Thoracic aorta endothelial cell (primary cell): ENCODE data around the gene ARHGEF17. TPM values are rescaled to one million over a fixed set of nuclear protein-coding genes. Genes with fewer than 3 reads are reported as not detected.

ENCODE experiments used
- total RNA-seq: library from RNA; depleted of rRNA; stranded (reverse); fragments of >200 nt; gene quantifications from 2 replicates; pipeline ENCODE4 v1.2.3, GENCODE V29; 2012

Gene ARHGEF17
- 20.2 and 26.3 TPM in 2 replicates for total RNA-seq

GRCh38 chr11:73308003-73308960 is at the start of gene ARHGEF17:
TSS of gene ARHGEF17 (plus strand) at chr11:73308276. CDS start at chr11:73308639, 363 bp downstream.

GRCh38 chr11:73271936-73272679 is 36.0 kb upstream of the ARHGEF17 start, which contains the start of gene P2RY6:
TSS of gene P2RY6 (plus strand) at chr11:73272338. CDS start at chr11:73296519, 24,181 bp downstream.

GRCh38 chr11:73376160-73376802 is 68.2 kb downstream of the ARHGEF17 start, which contains the start of gene RELT:
TSS of gene RELT (plus strand) at chr11:73376399. CDS start at chr11:73389137, 12,738 bp downstream.

Other genes starting within 250 kb of the ARHGEF17 start
- 30.3 and 32.5 TPM in 2 replicates for gene FCHSD2, start 166.0 kb upstream of the ARHGEF17 start, total RNA-seq
- 4.8 and 13.4 TPM in 2 replicates for gene P2RY2, start 90.0 kb upstream of the ARHGEF17 start, total RNA-seq
- 0.14 TPM in 1 of 2 replicates, not detected in the other for gene P2RY6, start 35.9 kb upstream of the ARHGEF17 start, total RNA-seq
- gene RELT, start 68.1 kb downstream of the ARHGEF17 start, total RNA-seq = 7.4 and 8.0 TPM in 2 replicates